NT2/D1 (cell line): ENCODE measurements around the gene GFRA4.

Source experiments
- SUZ12 ChIP-seq: IDR thresholded peaks from 2 replicates; pipeline ENCODE4 v1.6.1; 2011; ENCODE audit not compliant: insufficient read length, insufficient read depth; ENCODE audit errors: extremely low read depth
- YY1 ChIP-seq: IDR thresholded peaks from 2 replicates; pipeline ENCODE4 v1.6.1; 2011; ENCODE audit not compliant: insufficient read length, insufficient read depth
- ZNF274 ChIP-seq: IDR thresholded peaks from 2 replicates; pipeline ENCODE4 v1.6.1; 2011; ENCODE audit warnings: mild to moderate bottlenecking, low read depth, low read length

DNA sequence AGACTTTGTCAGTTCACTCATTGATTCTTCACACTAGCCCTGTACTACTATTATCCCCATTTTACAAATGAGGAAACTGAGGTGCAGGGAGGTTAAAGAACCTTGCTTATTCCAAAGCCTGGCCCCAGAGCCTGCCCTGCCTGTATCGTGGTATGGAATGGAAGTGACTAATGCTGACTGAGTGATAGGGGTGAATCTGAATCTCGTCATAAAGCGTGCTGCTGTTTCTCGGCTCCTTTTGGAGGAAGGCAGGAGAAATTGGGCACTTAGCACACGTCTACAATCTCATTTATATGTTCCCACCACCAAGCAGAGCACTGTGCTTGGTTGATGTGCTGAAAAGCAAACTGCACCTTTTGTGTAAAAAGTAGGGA is 17.1 kb downstream of the GFRA4 start:
- TF ChIP-seq ZNF274: no peak
- no peak for TF ChIP-seq YY1
- TF ChIP-seq SUZ12: no peak
